GM18858 (cell line): ENCODE measurements around the gene SLC20A1.
"Not testable (repeated sequence)": the region's sequence is repeated elsewhere in the genome, so short reads cannot be mapped to it uniquely, and the experiment has no call there.

Experiments used
- ATAC-seq: cut with Tn5 transposase; IDR thresholded peaks from one replicate; pipeline ENCODE4 v1.9.1; 2021; ENCODE audit not compliant: unreplicated experiment

Gene SLC20A1

DNA sequence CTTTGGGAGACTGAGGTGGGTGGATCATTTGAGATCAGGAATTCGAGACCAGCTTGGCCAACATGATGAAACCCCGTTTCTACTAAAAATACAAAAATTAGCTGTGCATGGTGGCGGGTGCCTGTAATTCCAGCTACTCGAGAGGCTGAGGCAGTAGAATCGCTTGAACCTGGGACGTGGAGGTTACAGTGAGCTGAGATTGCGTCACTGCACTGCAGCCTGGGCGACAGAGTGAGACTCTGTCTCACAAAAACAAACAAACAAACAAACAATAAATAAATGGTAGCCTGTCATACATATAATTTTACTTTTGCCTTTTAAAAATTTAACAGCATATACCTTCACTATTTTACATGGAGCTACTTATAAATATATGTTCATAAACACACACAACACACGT, 61.2 kb downstream of the SLC20A1 start:
- ATAC-seq: not testable (repeated sequence)

- no peak for ATAC-seq
Measured at GRCh38 chr2:112708968-112709367, 63.2 kb downstream of the SLC20A1 start.

DNA sequence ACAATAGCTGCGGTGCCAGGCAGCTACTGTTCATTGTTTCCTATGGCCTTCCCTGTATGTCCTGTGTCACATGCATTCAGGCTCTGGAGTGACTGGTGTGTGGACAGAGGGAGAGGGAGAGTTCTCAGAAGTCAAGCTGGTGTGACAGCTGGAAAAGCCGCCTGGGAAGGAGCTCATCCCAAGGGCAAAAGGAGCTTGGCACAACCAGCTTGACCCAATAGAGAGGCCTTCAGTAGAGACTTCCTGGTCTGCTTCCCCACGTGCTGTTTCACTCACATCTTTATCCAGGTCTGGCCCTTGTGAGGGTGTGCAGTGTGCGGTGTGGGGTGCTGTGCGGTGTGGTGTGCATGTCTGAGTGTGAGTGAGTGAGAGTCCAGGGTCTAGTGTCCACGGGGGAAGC, 64.0 kb downstream of the SLC20A1 start:
- no peak for ATAC-seq

GRCh38 chr2:112710956-112711750, 65.4 kb downstream of the SLC20A1 start:
- ATAC-seq: no peak

GRCh38 chr2:112712465-112712864, 66.7 kb downstream of the SLC20A1 start:
- ATAC-seq: no peak

- no peak for ATAC-seq
Measured at GRCh38 chr2:112712903-112713584, 67.3 kb downstream of the SLC20A1 start.
